ENCODE results near the gene RALGPS1. TPM values are rescaled to one million over a fixed set of nuclear protein-coding genes. Genes with fewer than 3 reads are reported as not detected.

Gene RALGPS1
- polyA plus RNA-seq, 1 of the 3 experiments (the other 2 are of a cell fraction), result 3.9 TPM

GRCh38 chr9:127038531-127038930 lies 123.9 kb downstream of the RALGPS1 start:
- ChIA-PET POLR2A (no interaction called here), CTCF (interaction anchor here (1.5 kb wide), 1 partner anchor 15 kb away, joined by 3 read pairs; no protein-coding TSS in a partner anchor)
- Histone ChIP-seq H3K9me3 (no peaks in the 10 kb centered on the region), H4K20me1 (ENCODE audit: insufficient read depth) (no peaks in the 10 kb centered on the region), H3K4me2 (no peak overlapping the region), H3K27ac (ENCODE audit: low read depth in 2 of 2, low read length in 1 of 2) (no peak overlapping the region), H3K27me3 (ENCODE audit: insufficient read depth) (no peaks in the 10 kb centered on the region), H3F3A (replicated peaks; ENCODE audit: insufficient read depth) (no peaks in the 10 kb centered on the region), H3K4me1 (ENCODE audit: control insufficient read depth in 1 of 2, insufficient read depth in 2 of 2, low read depth in 1 of 2, low read length in 1 of 2) (peaks cover 0 to 22% of the 10 kb centered on the region in 2 experiments; a peak in 2 of 4 replicates), H3K9me2 (no peaks in the 10 kb centered on the region), H3K79me2 (ENCODE audit: insufficient read depth) (no peaks in the 10 kb centered on the region), H3K36me3 (replicated peaks in 1 of 2; ENCODE audit: control insufficient read depth in 1 of 2, insufficient read depth in 2 of 2, low read length in 1 of 2) (no peaks in the 10 kb centered on the region), H3K4me3 (ENCODE audit: low read depth in 2 of 2, low read length in 1 of 2) (no peak overlapping the region), H3K9ac (no peak overlapping the region), H2AFZ (ENCODE audit: low read depth) (no peak overlapping the region)
- TF ChIP-seq TCF12 (IDR thresholded peaks at IDR 0.05) (no peak), NRF1 (IDR thresholded peaks at IDR 0.05; ENCODE audit: low read depth, low read length) (no peak), ZBTB33 (IDR thresholded peaks at IDR 0.05; ENCODE audit: borderline replicate concordance, low read depth) (no peak), GATA2 (CRISPR knock-in tag; IDR thresholded peaks at IDR 0.05) (no peak), EP300 (IDR thresholded peaks at IDR 0.05; ENCODE audit: borderline replicate concordance in 1 of 2, low read depth in 1 of 2, low read length in 1 of 2) (no peak), MEF2A (IDR thresholded peaks at IDR 0.05; ENCODE audit: borderline replicate concordance, low read depth) (no peak)
- WGBS (ENCODE audit: low lambda C conversion rate), result 78% methylated on average over 5 of the region's 5 CpGs
- DNase-seq, result no peak

GRCh38 chr9:127039492-127039891 lies 124.9 kb downstream of the RALGPS1 start:
- DNase-seq, result no peak
- Histone ChIP-seq H2AFZ (ENCODE audit: low read depth) (no peak overlapping the region), H3K27me3 (ENCODE audit: insufficient read depth) (no peaks in the 10 kb centered on the region), H3K4me3 (ENCODE audit: low read depth in 2 of 2, low read length in 1 of 2) (no peak overlapping the region), H3K36me3 (replicated peaks in 1 of 2; ENCODE audit: control insufficient read depth in 1 of 2, insufficient read depth in 2 of 2, low read length in 1 of 2) (no peaks in the 10 kb centered on the region), H3K9me3 (no peaks in the 10 kb centered on the region), H3K27ac (ENCODE audit: low read depth in 2 of 2, low read length in 1 of 2) (no peak overlapping the region), H3F3A (replicated peaks; ENCODE audit: insufficient read depth) (no peaks in the 10 kb centered on the region), H3K79me2 (ENCODE audit: insufficient read depth) (no peaks in the 10 kb centered on the region), H3K4me1 (ENCODE audit: control insufficient read depth in 1 of 2, insufficient read depth in 2 of 2, low read depth in 1 of 2, low read length in 1 of 2) (peaks cover 0 to 13% of the 10 kb centered on the region in 2 experiments; a peak in 2 of 4 replicates), H3K9me2 (no peaks in the 10 kb centered on the region), H3K4me2 (no peak overlapping the region), H3K9ac (no peak overlapping the region), H4K20me1 (ENCODE audit: insufficient read depth) (no peaks in the 10 kb centered on the region)
- 79% methylated on average over 2 of the region's 2 CpGs for WGBS (ENCODE audit: low lambda C conversion rate)
- ChIA-PET POLR2A (no interaction called here), CTCF (no interaction called here)
- TF ChIP-seq, protein P1, sequence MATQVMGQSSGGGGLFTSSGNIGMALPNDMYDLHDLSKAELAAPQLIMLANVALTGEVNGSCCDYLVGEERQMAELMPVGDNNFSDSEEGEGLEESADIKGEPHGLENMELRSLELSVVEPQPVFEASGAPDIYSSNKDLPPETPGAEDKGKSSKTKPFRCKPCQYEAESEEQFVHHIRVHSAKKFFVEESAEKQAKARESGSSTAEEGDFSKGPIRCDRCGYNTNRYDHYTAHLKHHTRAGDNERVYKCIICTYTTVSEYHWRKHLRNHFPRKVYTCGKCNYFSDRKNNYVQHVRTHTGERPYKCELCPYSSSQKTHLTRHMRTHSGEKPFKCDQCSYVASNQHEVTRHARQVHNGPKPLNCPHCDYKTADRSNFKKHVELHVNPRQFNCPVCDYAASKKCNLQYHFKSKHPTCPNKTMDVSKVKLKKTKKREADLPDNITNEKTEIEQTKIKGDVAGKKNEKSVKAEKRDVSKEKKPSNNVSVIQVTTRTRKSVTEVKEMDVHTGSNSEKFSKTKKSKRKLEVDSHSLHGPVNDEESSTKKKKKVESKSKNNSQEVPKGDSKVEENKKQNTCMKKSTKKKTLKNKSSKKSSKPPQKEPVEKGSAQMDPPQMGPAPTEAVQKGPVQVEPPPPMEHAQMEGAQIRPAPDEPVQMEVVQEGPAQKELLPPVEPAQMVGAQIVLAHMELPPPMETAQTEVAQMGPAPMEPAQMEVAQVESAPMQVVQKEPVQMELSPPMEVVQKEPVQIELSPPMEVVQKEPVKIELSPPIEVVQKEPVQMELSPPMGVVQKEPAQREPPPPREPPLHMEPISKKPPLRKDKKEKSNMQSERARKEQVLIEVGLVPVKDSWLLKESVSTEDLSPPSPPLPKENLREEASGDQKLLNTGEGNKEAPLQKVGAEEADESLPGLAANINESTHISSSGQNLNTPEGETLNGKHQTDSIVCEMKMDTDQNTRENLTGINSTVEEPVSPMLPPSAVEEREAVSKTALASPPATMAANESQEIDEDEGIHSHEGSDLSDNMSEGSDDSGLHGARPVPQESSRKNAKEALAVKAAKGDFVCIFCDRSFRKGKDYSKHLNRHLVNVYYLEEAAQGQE (IDR thresholded peaks at IDR 0.05; ENCODE audit: low read depth, low read length), result no peak
- TF ChIP-seq NFIC (IDR thresholded peaks at IDR 0.05; ENCODE audit: borderline replicate concordance), result no peak
- no peak for TF ChIP-seq ELF1 (IDR thresholded peaks at IDR 0.05)
- no peak for TF ChIP-seq MXI1 (IDR thresholded peaks at IDR 0.05; ENCODE audit: low read depth, low read length)
- TF ChIP-seq JUND (IDR thresholded peaks at IDR 0.05), result no peak
- no peak for TF ChIP-seq GATA2 (CRISPR knock-in tag; IDR thresholded peaks at IDR 0.05)
- TF ChIP-seq SIN3A (IDR thresholded peaks at IDR 0.05; ENCODE audit: borderline replicate concordance, low read depth, low read length), result no peak
- TF ChIP-seq TAF1 (IDR thresholded peaks at IDR 0.05; ENCODE audit: borderline replicate concordance, low read depth, low read length), result no peak
- TF ChIP-seq SMC3 (IDR thresholded peaks at IDR 0.05; ENCODE audit: low read depth, low read length), result no peak
- no peak for TF ChIP-seq GABPA (IDR thresholded peaks at IDR 0.05; ENCODE audit: low read depth)
- TF ChIP-seq, protein P2, sequence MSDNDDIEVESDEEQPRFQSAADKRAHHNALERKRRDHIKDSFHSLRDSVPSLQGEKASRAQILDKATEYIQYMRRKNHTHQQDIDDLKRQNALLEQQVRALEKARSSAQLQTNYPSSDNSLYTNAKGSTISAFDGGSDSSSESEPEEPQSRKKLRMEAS (IDR thresholded peaks at IDR 0.05; ENCODE audit: low read depth), result no peak
- TF ChIP-seq RCOR1 (IDR thresholded peaks at IDR 0.05; ENCODE audit: low read length), result no peak
- TF ChIP-seq, protein P3, sequence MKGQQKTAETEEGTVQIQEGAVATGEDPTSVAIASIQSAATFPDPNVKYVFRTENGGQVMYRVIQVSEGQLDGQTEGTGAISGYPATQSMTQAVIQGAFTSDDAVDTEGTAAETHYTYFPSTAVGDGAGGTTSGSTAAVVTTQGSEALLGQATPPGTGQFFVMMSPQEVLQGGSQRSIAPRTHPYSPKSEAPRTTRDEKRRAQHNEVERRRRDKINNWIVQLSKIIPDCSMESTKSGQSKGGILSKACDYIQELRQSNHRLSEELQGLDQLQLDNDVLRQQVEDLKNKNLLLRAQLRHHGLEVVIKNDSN (IDR thresholded peaks at IDR 0.05; ENCODE audit: borderline replicate concordance, low read depth), result no peak
- TF ChIP-seq, protein P4, sequence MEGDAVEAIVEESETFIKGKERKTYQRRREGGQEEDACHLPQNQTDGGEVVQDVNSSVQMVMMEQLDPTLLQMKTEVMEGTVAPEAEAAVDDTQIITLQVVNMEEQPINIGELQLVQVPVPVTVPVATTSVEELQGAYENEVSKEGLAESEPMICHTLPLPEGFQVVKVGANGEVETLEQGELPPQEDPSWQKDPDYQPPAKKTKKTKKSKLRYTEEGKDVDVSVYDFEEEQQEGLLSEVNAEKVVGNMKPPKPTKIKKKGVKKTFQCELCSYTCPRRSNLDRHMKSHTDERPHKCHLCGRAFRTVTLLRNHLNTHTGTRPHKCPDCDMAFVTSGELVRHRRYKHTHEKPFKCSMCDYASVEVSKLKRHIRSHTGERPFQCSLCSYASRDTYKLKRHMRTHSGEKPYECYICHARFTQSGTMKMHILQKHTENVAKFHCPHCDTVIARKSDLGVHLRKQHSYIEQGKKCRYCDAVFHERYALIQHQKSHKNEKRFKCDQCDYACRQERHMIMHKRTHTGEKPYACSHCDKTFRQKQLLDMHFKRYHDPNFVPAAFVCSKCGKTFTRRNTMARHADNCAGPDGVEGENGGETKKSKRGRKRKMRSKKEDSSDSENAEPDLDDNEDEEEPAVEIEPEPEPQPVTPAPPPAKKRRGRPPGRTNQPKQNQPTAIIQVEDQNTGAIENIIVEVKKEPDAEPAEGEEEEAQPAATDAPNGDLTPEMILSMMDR (IDR thresholded peaks at IDR 0.05), result no peak
- TF ChIP-seq, protein P5, sequence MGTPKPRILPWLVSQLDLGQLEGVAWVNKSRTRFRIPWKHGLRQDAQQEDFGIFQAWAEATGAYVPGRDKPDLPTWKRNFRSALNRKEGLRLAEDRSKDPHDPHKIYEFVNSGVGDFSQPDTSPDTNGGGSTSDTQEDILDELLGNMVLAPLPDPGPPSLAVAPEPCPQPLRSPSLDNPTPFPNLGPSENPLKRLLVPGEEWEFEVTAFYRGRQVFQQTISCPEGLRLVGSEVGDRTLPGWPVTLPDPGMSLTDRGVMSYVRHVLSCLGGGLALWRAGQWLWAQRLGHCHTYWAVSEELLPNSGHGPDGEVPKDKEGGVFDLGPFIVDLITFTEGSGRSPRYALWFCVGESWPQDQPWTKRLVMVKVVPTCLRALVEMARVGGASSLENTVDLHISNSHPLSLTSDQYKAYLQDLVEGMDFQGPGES (IDR thresholded peaks at IDR 0.05; ENCODE audit: low read depth, low read length), result no peak
